Left renal cortex interstitium (tissue), 4 donors: ENCODE measurements around the gene SPRED3. TPM values are rescaled to one million over a fixed set of nuclear protein-coding genes. Genes with fewer than 3 reads are reported as not detected.
"Not testable (repeated sequence)": the region's sequence is repeated elsewhere in the genome, so short reads cannot be mapped to it uniquely, and the experiment has no call there.

Experiments used
- DNase-seq, 4 donors: peaks; one replicate each; pipeline ENCODE4 v3.0.0-alpha.2; 2013; ENCODE audit warnings: low read depth in 4 of 4, low spot score in 2 of 4, missing footprints in 1 of 4
- polyA plus RNA-seq, 4 donors: library from polyadenylated mRNA; unstranded; fragments of 120-200 nt; gene quantifications; one replicate each; pipeline ENCODE4 v1.2.1, GENCODE V29; 2013; ENCODE audit not compliant: insufficient read length in 4 of 4

Gene SPRED3, protein sequence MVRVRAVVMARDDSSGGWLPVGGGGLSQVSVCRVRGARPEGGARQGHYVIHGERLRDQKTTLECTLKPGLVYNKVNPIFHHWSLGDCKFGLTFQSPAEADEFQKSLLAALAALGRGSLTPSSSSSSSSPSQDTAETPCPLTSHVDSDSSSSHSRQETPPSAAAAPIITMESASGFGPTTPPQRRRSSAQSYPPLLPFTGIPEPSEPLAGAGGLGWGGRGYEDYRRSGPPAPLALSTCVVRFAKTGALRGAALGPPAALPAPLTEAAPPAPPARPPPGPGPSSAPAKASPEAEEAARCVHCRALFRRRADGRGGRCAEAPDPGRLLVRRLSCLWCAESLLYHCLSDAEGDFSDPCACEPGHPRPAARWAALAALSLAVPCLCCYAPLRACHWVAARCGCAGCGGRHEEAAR
- polyA plus RNA-seq = 1 to 10 TPM in 3 of 4 donors, under 1 TPM in 1; 0.78 to 1.5 (median 1.2) TPM

DNA sequence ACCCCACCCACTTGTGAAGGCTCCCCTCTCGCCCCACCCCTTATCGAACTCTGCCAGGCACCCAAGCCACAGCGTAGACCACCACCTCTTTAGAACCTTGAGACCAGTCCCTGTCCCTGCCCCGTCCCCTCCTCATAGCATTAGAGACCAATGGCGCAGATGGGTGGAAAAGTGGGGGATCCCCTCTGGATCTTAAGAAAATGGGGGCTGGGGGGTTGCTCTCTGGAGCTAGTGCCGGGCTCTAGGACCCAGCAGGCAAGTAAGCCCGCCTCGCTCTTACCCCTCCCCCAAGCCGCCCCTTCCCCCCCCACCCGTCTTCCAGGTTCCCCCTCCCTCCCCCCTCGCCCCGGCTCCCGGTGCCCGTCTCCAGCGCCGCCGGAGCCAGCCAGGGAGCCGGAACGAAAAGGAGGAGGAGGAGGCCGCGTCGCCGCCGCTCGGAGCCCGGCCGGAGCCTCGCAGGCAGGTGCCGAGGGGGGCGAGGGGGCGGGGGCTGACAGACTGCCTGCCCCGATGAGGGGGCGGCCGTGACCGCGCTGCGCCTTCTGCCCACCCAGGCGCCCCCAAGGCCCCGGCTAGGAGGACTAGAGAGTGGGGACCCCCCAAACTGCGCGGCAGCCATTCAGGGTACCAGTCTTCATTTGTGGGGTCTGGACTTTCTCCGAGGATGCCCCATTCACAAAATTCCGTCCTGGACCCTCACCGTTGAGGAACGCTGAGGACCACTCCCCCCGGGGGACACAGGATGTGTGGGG is at the start of gene SPRED3:
TSS of gene SPRED3 (plus strand) at position 349 of the 752 bp plus-strand sequence. CDS start 1,606 bp downstream, outside the sequence.
- DNase-seq = peak in 1 of 4 donors; percentile 54

DNA sequence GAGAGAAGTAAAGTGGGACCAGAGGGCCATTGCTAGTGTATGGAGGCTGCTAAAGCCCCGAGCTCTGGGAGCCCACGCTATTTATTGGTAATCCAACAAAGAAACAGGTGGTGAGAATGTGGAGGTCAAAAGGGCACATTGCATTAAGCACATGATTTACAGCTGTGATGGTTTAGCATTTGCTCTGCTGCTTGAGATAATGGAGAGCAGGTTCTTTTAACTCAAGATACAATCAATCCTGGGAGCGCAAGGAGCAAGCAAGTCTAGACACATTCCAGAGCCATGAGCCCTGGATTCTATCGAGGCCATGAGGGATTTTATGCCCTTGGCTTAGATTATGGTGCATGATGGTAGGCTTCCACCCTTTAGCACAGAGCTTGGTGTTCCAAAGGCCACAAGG is 49.5 kb upstream of the SPRED3 start:
- not testable (repeated sequence) for DNase-seq

DNA sequence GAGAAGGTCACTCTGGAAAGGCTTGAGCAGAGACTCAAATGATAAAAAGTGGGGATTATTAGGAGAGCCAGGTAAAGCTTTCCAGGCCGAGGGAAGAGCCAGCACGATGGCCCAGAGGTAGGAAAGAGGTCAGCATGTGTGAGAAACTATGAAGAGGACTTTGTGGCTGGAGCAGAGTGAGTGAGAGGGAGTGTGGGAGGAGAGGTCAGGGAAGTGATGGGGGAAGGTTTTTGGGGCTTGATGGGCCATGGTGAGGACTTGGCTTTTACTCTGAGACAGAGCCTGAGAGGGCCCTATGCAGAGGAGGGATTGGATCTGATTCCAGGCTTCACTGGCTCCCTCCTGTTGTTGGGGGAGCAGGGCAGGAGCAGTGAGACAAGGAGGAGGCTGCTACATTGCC is 47.6 kb upstream of the SPRED3 start:
- DNase-seq = no peak

DNA sequence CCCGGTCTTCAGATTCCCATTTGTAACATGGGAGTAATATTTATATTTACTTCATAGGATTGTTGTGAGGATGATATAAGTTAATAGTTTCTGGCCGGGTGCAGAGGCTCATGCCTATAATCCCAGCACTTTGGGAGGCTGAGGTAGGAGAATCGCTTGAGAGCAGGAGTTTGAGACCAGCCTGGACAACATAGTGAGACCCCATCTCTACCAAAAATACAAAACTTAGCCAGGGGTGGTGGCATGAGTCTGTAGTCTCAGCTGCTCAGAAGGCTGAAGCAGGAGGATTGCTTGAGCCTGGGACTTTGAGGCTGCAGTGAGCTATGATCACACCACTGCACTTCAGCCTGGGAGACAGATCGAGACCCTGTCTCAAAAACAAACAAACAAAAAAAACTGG is 41.7 kb upstream of the SPRED3 start:
- DNase-seq = no peak

DNA sequence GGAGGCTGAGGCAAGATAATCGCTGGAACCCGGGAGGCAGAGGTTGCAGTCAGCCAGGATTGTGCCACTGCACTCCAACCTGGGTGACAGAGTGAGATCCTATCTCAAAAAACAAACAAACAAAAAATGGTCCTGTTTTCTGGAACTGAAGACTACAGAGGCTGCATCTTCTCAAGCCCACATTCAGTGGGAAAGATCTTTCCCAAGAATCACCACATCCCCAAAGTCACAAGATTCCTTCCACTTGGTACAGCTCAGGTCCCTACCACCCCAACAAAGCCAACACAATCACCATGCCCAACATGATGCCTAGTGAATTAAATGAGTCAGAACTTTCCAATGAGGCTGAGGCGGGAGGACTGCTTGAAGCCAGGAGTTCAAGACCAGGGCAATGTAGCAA is 37.6 kb upstream of the SPRED3 start:
- DNase-seq = no peak

DNA sequence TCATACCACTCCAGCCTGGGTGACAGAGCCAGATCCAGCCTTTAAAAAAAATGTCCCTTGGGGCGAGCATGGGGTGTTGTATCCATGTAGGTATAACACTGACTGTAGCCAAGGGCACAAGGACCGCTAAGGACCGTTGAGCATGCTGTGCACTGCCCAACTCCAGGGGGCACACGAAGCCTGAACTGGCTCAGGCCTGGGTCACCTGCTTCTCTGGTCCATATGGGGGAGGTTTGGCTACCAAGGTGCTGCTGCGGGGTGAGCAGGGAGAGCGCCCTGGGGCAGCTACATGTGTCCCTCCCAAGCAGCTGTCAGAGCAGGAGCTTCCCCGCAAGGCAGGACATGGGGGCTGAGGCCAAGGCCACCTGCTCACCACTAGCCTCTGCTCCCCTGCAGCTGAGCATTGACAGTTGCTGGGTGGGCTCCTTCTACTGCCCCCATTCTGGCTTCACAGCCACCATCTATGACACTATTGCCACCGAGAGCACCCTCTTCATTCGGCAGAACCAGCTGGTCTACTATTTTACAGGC is 36.6 kb upstream of the SPRED3 start:
- DNase-seq = no peak

DNA sequence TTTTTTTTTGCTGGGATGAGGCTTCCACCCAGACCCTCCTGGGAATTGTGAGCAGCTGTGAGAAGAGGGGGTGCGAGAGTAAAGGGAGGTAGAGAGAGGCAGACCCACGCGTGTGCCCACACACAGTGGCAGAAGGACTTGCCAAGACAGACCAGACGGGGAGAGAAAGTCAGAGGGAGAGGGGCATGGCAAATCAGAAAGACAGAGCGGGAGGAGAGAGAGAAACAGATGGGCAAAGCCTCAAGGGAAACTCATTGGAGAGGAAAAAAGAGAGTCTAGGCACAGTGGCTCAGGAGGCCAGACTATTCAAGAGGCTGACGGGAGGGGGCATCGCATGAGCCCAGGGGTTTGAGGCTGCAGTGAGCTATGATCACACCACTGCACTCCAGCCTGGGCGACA is 35.9 kb upstream of the SPRED3 start:
- DNase-seq = no peak

DNA sequence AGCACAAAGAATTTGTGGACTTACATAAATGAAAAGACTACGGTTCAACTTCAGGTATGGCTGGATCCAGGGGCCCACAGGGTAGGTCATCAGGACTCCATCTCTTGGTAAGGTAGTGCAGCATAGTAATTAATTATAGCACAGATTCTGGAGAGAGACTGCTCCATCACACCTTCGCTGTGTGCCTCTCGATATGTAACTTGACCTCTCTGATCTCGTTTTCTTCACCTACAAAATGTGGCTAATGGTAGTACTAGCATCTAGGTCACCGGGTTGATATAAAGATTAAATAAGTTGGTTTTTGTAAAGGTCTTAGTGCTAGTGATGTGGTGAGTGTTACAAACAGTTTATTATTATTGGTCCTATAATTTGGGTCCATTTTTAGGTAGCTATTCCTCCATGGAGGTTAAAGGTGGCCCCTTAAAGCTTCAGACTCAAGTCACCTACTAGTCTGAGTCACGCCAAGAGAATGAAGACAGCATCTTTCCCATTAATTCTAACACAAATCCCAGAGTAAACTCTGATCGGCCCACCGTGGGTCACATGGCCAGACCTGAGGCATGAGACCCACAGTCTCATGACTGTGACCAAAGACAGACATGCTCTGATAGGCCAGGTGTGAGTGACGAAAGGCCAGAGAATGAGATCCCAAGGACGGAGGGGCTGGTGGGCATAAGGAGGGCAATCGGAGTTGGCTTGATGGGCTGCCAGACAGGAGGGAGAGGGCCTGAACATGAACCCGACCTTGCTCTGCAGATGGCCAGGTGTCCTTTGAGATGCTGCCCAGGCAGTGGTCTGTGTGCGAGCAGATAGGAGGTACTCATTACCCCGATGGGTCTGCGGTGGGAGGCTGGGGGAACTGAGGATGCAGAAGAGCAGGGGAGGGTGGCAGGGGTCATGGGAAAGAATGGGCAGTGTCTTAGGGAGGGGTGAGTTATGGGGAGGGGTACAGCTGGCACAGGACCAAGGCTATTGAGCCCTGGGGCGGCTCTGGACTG is 32.5 kb upstream of the SPRED3 start:
- no peak for DNase-seq

DNA sequence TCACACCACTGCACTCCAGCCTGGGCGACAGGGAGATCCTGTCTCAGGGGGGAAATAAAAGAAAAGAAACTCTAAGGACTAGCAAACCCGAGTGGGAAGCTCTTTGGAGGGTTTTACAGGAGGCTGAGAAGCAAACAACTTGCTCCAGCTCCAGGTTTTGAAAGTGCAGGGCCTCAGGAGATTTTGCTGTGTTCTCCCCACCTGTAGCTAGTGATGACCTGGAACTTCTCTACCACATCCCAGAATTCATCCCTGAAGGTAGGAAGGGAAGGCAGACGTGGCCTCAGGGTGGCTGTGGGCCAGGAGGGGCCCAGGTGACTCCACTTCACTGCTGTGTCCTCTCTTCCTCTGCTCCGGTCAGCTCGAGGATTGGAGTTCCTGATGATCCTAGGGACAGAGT is 30.4 kb upstream of the SPRED3 start:
- no peak for DNase-seq

DNA sequence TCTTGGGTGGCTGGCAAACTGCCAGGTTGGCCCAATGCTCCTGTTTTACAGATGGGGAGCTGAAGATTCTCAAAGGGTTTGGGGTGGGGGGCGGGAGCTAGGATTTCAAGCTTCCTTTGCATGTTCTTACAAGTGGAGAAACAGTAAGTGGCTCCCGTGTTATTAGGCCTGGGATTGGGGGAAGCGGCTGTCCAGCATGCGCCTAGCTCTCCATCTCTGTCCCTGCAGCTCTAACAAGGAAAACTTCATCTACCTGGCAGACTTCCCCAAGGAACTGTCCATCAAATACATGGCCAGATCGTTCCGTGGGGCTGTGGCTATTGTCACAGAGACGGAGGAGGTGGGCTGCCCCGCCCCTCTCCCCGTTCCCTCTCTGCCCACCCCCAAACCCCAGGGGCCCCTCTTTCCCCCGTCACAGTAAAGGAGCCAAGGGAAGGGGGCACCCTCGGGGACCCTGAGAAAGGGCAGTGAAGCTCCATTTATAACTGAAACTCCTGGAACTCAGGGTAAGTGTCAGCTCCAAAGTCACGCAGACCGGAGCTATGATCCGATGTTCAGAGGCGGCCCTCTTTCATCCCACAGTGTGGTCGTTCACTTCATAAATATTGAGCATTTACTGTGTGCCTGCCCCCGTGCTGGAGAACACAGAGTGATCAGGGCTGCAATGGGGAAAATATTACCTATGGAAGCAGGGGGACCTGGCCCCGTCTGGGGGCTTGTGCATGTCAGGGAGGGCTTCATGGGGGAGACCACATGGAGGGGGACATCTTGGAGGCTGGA is 29.1 kb upstream of the SPRED3 start:
- DNase-seq = no peak

DNA sequence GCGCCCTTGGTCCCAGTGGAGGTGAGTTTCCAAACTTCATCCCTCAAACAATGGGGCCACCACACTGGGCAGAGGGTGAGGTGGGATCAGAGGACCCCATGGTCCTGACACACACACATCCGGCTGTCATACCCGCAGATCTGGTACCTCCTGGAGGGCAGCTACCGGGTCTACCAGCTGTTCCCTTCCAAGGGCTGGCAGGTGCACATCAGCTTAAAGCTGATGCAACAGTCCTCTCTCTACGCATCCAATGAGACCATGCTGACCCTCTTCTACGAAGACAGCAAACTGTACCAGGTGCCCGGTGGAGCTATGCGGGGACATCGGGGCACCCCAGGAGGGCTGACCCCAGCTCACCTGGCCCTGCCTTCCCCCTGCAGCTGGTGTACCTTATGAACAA is 28.1 kb upstream of the SPRED3 start:
- DNase-seq = no peak

DNA sequence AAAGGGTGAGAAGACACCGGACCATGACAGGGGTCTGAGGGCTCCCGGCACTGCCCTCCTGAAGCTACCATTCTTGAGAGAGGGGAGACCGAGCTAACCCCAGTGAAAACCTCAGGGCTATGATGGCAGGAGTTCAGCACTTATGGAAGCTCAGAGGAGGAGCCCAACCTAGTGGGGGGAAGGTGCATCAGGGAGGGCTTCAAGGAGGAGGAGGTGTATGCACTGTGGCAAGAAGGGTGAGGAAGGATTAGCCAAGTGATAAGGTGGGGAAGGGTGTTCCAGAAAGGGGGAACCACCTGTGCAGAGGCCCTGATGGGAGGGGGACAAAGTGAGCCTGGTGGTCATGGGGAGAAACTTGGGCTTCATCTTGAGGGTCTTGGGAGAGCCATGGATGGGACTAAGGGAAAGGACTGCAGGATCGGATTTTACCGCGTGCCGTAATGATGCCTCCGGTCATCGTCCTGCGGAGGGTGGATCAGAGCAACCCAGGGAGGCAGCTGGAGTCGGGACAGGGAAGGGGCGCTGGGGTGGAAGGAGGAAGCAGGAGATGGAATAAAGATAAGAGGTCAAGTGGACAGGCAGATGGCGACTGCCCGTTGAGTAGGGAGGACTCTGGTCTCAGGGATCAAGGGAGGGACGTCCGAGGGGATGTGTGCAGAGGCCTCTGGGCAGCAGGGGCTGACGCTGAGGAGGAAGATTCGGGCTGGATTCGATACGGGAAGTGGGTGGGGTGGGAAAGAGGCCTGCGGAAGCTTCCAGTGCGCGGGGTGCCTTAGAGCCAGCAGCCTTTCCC is 27.5 kb upstream of the SPRED3 start:
- DNase-seq = no peak

DNA sequence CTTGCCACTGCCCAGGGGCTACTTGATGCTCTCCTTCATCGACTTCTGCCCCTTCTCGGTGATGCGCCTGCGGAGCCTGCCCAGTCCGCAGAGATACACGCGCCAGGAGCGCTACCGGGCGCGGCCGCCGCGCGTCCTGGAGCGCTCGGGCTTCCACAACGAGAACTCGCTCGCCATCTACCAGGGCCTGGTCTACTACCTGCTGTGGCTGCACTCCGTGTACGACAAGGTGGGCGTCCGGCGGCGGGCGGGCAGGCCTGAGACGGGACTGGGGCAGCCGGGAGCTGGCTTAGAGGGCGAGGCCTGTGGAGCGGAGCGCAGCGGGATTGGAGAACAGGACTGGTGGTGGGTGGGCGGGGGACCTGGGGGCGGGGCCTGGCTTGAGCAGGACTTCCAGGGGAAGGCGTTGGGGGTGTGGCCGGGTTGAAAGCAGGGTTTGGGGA is 26.8 kb upstream of the SPRED3 start:
- peak in 2 of 4 donors; percentile 59 to 71 for DNase-seq

DNA sequence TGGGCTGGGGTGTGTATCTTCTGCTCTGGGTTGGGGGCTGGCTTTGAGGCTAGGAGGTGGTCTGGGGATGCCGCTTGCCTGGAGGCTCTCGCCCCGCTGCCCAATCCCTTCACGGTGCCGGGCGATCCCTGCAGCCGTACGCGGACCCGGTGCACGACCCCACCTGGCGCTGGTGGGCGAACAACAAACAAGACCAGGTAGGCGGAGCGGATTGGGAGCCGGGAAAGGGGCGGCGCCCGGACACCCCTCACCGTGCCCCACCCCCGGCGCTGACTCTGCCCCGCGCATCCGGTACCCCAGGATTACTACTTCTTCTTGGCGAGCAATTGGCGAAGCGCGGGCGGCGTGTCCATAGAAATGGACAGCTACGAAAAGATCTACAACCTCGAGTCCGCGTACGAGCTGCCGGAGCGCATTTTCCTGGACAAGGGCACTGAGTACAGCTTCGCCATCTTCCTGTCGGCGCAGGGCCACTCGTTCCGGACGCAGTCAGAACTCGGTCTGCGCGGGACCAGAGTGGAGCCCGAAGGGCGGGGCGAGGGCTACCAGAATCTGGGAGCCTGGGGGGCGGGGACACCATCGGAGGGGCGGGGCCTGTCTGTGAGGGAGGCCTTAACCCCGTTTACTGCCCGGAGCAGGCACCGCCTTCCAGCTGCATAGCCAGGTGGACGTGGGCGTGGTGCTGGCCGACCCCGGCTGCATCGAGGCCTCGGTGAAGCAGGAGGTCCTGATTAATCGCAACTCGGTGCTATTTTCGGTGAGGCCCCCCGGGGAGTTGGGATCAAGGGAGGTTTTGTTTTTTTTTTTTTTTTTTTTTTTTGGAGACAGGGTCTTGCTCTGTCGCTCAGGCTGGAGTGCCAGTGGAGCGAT is 26.2 kb upstream of the SPRED3 start:
- DNase-seq = peak in 3 of 4 donors; percentile 38 to 72 (median 51)

DNA sequence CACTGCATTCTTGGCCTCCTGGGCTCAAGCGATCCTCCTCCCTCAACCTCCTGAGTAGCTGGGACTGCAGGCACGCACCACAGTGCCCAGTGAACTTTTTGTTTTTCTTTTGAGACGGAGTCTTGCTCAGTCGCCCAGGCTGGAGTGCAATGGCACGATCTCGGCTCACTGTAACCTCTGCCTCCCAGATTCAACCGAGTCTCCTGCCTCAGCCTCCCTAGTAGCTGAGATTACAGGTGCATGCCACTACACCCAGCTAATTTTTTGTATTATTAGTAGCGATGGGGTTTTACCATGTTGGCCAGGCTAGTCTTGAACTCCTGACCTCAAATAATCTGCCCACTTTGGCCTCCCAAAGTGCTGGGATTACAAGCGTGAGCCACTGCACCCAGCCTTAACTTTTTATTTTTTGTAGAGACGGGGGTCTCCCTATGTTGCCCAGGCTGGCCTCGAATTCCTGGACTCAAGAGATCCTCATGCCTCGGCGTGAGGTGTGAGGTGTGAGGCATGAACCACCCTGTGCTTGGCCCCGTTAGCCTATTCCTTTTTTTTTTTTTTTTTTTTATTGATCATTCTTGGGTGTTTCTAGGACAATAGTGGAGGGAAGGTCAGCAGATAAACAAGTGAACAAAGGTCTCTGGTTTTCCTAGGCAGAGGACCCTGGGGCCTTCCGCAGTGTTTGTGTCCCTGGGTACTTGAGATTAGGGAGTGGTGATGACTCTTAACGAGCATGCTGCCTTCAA is 25.4 kb upstream of the SPRED3 start:
- DNase-seq = not testable (repeated sequence)

DNA sequence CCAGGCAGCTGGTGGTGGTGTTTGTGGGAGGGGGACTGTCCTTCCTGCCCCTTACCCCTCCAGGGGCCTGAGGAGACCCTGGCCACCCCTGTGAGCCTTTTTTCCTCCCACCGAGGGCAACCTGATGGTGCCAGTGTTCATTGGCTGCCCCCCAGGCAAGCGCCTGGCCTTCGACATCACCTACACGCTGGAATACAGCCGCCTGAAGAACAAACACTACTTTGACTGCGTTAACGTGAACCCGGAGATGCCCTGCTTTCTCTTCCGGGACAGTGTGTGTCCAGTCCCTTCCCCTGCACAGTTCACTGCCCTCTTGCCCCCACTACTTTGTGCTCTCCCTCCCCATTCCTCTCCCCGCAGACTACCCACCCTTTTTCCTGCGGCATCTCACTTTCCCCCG is 21.5 kb upstream of the SPRED3 start:
- DNase-seq = no peak

DNA sequence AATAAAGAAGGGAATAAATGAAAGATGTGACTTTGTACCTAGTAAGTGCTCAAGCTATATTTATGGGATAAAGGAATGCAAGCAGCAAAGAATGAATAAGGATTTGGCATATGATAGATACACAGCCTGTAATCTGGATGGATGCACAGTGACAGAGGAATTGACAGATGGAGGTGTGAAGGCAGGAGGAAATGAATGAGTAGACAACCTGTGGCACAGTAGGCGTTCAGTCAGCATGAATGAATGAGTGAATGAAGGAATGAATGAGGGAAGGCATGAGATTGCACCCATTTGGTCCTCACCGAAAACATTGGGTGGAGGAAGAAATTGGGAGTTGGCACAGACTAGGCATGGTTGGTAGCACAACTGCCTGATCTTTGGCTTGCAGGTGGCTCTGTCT is 18.9 kb upstream of the SPRED3 start:
- DNase-seq = no peak
